Spinal cord (tissue), 10 donors: ENCODE measurements around the gene CARD6. TPM values are rescaled to one million over a fixed set of nuclear protein-coding genes. Genes with fewer than 3 reads are reported as not detected.
"Not testable (repeated sequence)": the region's sequence is repeated elsewhere in the genome, so short reads cannot be mapped to it uniquely, and the experiment has no call there.

ENCODE experiments used
- DNase-seq, 6 donors: peaks; one replicate each; pipeline versions ENCODE4 v3.0.0 to v3.0.0-alpha.2; 2013 to 2015; ENCODE audit warnings: low spot score in 6 of 6, low read depth in 4 of 6
- H3K27ac ChIP-seq: one replicate; pipeline ENCODE4 v1.5.1; 2013; ENCODE audit warnings: low read depth, low read length, control low read depth
- H3K27me3 ChIP-seq: one replicate; pipeline ENCODE4 v1.6.1; 2013; ENCODE audit warnings: low read length; ENCODE audit not compliant: control insufficient read depth, insufficient read depth
- H3K36me3 ChIP-seq: one replicate; pipeline ENCODE4 v1.6.1; 2013; ENCODE audit warnings: low read length; ENCODE audit not compliant: control insufficient read depth, insufficient read depth
- H3K4me1 ChIP-seq: one replicate; pipeline ENCODE4 v1.6.1; 2013; ENCODE audit warnings: low read length; ENCODE audit not compliant: control insufficient read depth, insufficient read depth
- H3K4me3 ChIP-seq: one replicate; pipeline ENCODE4 v1.5.1; 2013; ENCODE audit warnings: low read depth, low read length, control low read depth
- H3K9me3 ChIP-seq: one replicate; pipeline ENCODE4 v1.6.1; 2013; ENCODE audit warnings: low read length; ENCODE audit not compliant: control insufficient read depth, insufficient read depth
- WGBS: methylation state at CpG from one replicate; pipeline ENCODE4 v1.1.5; 2013; ENCODE audit warnings: missing lambda C conversion rate; ENCODE audit not compliant: insufficient coverage; 5-methylcytosine and 5-hydroxymethylcytosine counted together
- long read RNA-seq, 4 donors: transcript quantifications; one replicate each; lab custom pipeline, GENCODE V29; 2026
- polyA plus RNA-seq, 2 donors: library from polyadenylated mRNA; unstranded; fragments of 120-200 nt; gene quantifications; one replicate each; pipeline ENCODE4 v1.2.1, GENCODE V29; 2013; ENCODE audit not compliant: insufficient read length in 2 of 2
- total RNA-seq, 2 donors: library from RNA; depleted of rRNA in 1 of 2; stranded (reverse); fragments of 120-200 nt in 1 of 2; fragments of >200 nt in 1 of 2; gene quantifications; one replicate each; pipeline versions ENCODE4 v1.2.3 to v1.2.4, GENCODE V29; 2013 to 2014
- donor health status: healthy.

Gene CARD6
- total RNA-seq (1 to 10 TPM; 4.5 to 6.8 TPM), polyA plus RNA-seq (1 to 10 TPM; 1.3 to 2.0 TPM)
- long read RNA-seq, donor 1, full-length matches to known transcripts: 1 of 1 reads
- long read RNA-seq, donor 1, partial matches to known transcripts: 0 of 1 reads
- long read RNA-seq, donor 1, other reads (novel, unspliced or antisense): 0 of 1 reads
- long read RNA-seq, donor 2: 0 reads
- long read RNA-seq, donor 3: 0 reads
- long read RNA-seq, donor 4, full-length matches to known transcripts: 1 of 1 reads
- long read RNA-seq, donor 4, partial matches to known transcripts: 0 of 1 reads
- long read RNA-seq, donor 4, other reads (novel, unspliced or antisense): 0 of 1 reads

GRCh38 chr5:40841068-40841805, at the start of gene CARD6:
Gene CARD6, plus strand, starts transcription at chr5:40841367. Its CDS starts 16 bp downstream, at chr5:40841383.
- peak in 1 of 6 donors; percentile 7 for DNase-seq
- H3K9me3 ChIP-seq: no peaks in the 10 kb centered on the region
- 45% methylated on average over 2 of the region's 9 CpGs for WGBS
- H3K4me1 ChIP-seq: no peaks in the 10 kb centered on the region
- H3K4me3 ChIP-seq: peak within 1 kb of the TSS; percentile 17
- no peaks in the 10 kb centered on the region for H3K36me3 ChIP-seq
- no peaks in the 10 kb centered on the region for H3K27me3 ChIP-seq
- peak within 1 kb of the TSS; percentile 42 for H3K27ac ChIP-seq

GRCh38 chr5:40791715-40792139, 49.4 kb upstream of the CARD6 start:
- H3K36me3 ChIP-seq: peaks cover 4% of the 10 kb centered on the region
- no peak overlapping the region for H3K27ac ChIP-seq
- peaks cover 4% of the 10 kb centered on the region for H3K4me1 ChIP-seq
- no peak for DNase-seq
- no CpG with 5 or more reads among the region's 3 CpGs for WGBS
- no peak overlapping the region for H3K4me3 ChIP-seq
- H3K27me3 ChIP-seq: no peaks in the 10 kb centered on the region
- H3K9me3 ChIP-seq: peaks cover 8% of the 10 kb centered on the region

DNA sequence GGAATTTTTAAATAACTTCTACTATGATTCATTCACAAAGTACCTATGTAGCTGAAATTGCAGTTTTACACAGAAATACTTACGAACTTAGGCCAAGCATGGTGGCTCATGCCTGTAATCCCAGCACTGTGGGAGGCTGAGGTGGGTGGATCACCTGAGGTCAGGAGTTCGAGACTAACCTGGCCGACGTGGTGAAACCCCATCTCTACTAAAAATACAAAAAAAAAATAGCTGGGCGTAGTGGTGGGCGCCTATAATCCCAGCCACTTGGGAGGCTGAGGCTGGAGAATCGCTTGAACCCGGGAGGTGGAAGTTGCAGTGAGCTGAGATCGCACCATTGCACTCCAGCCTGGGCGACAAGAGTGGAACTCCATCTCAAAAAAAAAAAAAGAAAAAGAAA, 48.5 kb upstream of the CARD6 start:
- not testable (repeated sequence) for H3K4me3 ChIP-seq, H3K27me3 ChIP-seq, H3K9me3 ChIP-seq, DNase-seq, H3K4me1 ChIP-seq, H3K27ac ChIP-seq, H3K36me3 ChIP-seq
- WGBS: no CpG with 5 or more reads among the region's 10 CpGs

GRCh38 chr5:40794340-40794739, 46.8 kb upstream of the CARD6 start:
- not testable (repeated sequence) for H3K27ac ChIP-seq

DNA sequence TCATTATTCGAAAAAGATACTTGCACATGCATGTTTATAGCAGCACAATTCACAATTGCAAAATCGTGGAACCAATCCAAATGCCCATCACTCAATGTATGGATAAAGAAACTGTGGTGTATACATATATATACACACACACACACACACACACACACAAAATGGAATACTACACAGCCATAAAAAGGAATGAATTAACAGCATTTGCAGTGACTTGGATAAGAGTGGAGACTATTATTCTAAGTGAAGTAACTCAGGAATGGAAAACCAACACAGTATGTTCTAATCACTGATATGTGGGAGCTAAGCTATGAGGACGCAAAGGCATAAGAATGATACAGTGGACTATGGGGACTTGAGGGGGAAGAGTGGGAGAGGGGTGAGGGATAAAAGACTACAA, 46.3 kb upstream of the CARD6 start:
- not testable (repeated sequence) for H3K9me3 ChIP-seq, H3K27me3 ChIP-seq, H3K27ac ChIP-seq, H3K36me3 ChIP-seq, H3K4me1 ChIP-seq, H3K4me3 ChIP-seq, DNase-seq
- WGBS: no CpG with 5 or more reads among the region's 3 CpGs

More at GRCh38 chr5:40794340-40794739, 46.8 kb upstream of the CARD6 start:
- not testable (repeated sequence) for H3K36me3 ChIP-seq, H3K4me1 ChIP-seq, H3K4me3 ChIP-seq, H3K9me3 ChIP-seq, DNase-seq, H3K27me3 ChIP-seq

DNA sequence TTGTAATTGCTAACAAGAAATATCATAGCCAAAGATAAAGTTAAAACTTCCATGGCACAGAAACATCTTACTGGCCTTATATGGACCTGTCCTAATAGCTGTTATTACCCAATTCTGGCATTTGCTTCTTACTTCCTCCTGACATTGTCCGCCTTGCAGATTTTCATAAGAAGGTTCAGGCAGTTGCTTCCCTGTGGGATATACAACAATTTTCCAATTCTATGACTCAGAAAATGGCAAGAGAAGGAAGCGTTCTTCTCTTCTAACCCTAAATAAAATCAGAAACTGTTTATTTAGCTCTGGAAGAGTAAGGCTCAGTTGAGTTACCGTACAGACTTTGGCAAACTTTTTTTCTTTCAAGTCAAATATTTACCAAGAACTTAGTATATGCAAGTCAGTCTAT, 44.7 kb upstream of the CARD6 start:
- Histone ChIP-seq H3K27me3 (no peaks in the 10 kb centered on the region), H3K4me3 (peak overlapping the region; percentile 83), H3K9me3 (no peaks in the 10 kb centered on the region), H3K27ac (no peak overlapping the region), H3K36me3 (no peaks in the 10 kb centered on the region), H3K4me1 (peaks cover 4% of the 10 kb centered on the region)
- DNase-seq: no peak
- no CpG with 5 or more reads among the region's 3 CpGs for WGBS

GRCh38 chr5:40797273-40798011, 43.7 kb upstream of the CARD6 start:
- H3K36me3 ChIP-seq: no peaks in the 10 kb centered on the region
- no peaks in the 10 kb centered on the region for H3K27me3 ChIP-seq
- H3K27ac ChIP-seq: peak overlapping the region; percentile 93
- no peaks in the 10 kb centered on the region for H3K9me3 ChIP-seq
- H3K4me1 ChIP-seq: peaks cover 4% of the 10 kb centered on the region
- WGBS: 0% methylated on average over 49 of the region's 56 CpGs
- peak; percentile 33 to 84 (median 42) for DNase-seq
- H3K4me3 ChIP-seq: peak overlapping the region; percentile 83

DNA sequence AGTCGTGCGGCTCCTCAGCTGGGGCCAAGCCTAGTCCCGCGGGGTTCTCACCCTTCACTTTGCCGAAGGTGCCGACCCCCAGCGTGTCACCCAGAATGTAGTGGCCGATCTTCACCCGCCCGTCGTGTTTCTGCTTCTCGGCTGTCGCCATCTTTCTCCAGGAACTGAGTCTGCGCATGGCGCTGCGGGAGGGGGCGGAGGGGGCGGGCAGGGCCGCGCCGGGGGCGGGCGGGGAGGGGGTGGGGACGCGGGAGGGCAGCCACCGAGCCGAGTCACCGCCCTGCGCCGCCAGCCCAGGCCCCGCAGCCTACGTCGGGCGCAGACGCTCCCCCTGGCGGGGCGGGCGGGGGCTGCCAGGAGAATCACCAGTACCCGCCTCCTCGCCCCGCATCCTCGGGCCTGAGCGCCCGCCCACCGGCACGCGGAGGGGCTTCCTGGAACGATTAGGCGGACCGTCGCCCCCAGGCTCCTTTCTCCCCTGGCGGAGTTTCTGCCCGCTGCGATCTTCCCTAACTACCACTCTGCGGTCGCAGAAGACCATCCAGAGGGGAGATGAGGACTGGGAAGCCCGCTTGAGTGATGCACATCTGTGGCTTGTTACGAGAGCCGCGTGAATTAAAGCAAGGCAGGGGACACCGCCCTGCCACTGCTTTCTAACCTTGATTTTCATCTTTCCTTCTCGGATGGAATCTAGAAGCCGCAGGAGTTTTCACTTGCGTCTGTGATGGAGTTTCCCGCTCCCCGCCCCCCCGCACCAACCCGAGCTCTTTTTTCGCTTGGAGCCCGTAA, 43.0 kb upstream of the CARD6 start, which contains the start of gene PRKAA1:
TSS of gene PRKAA1 (minus strand) at position 363 of the 789 bp plus-strand sequence. CDS start at position 178, 185 bp downstream.
- no peaks in the 10 kb centered on the region for H3K36me3 ChIP-seq

GRCh38 chr5:40798801-40799210, 42.4 kb upstream of the CARD6 start:
- Histone ChIP-seq H3K9me3 (no peaks in the 10 kb centered on the region), H3K36me3 (no peaks in the 10 kb centered on the region), H3K4me3 (peak overlapping the region; percentile 92), H3K4me1 (peaks cover 4% of the 10 kb centered on the region), H3K27me3 (no peaks in the 10 kb centered on the region), H3K27ac (peak overlapping the region; percentile 97)
- WGBS: 0% methylated on average over 1 of the region's 7 CpGs
- peak in 1 of 6 donors; percentile 40 for DNase-seq

More for the DNA sequence above, 43.0 kb upstream of the CARD6 start, which contains the start of gene PRKAA1:
- Histone ChIP-seq H3K27me3 (no peaks in the 10 kb centered on the region), H3K4me1 (peaks cover 4% of the 10 kb centered on the region), H3K4me3 (peak within 1 kb of the TSS; percentile 92), H3K9me3 (no peaks in the 10 kb centered on the region), H3K27ac (peak within 1 kb of the TSS; percentile 97)
- DNase-seq: peak; percentile 69 to 96 (median 79)
- under 1% methylated on average over 52 of the region's 70 CpGs for whole genome bisulfite sequencing
